ENCODE data around the gene AKT1S1.

The AKT1S1 gene

GRCh38 chr19:49878744-49879070 lies 1.6 kb upstream of the AKT1S1 start:
- peak overlapping the region; percentile 100 for H3K27ac ChIP-seq
- intact Hi-C loops (cut with DNase I; ENCODE audit: low total_unique reads), result no loop called here
- TF ChIP-seq, protein P1, sequence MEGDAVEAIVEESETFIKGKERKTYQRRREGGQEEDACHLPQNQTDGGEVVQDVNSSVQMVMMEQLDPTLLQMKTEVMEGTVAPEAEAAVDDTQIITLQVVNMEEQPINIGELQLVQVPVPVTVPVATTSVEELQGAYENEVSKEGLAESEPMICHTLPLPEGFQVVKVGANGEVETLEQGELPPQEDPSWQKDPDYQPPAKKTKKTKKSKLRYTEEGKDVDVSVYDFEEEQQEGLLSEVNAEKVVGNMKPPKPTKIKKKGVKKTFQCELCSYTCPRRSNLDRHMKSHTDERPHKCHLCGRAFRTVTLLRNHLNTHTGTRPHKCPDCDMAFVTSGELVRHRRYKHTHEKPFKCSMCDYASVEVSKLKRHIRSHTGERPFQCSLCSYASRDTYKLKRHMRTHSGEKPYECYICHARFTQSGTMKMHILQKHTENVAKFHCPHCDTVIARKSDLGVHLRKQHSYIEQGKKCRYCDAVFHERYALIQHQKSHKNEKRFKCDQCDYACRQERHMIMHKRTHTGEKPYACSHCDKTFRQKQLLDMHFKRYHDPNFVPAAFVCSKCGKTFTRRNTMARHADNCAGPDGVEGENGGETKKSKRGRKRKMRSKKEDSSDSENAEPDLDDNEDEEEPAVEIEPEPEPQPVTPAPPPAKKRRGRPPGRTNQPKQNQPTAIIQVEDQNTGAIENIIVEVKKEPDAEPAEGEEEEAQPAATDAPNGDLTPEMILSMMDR (IDR thresholded peaks at IDR 0.05), result no peak
- H3K27me3 ChIP-seq, result no peaks in the 10 kb centered on the region
- no peaks in the 10 kb centered on the region for H3K9me3 ChIP-seq
- H3K4me3 ChIP-seq, result peak overlapping the region; percentile 90 to 97
- peaks cover 0 to 32% (median 27%) of the 10 kb centered on the region in 4 donors for H3K4me1 ChIP-seq
- peaks cover 47 to 60% (median 50%) of the 10 kb centered on the region in 3 donors for H3K36me3 ChIP-seq
- DNase-seq, result no peak

GRCh38 chr19:49877879-49878743 lies 956 bp upstream of the AKT1S1 start:
- peak; percentile 99 for DNase-seq
- no peaks in the 10 kb centered on the region for H3K27me3 ChIP-seq
- H3K4me1 ChIP-seq, result peaks cover 0 to 32% (median 27%) of the 10 kb centered on the region in 4 donors
- H3K4me3 ChIP-seq, result peak overlapping the region; percentile 90 to 97
- peak overlapping the region; percentile 100 for H3K27ac ChIP-seq
- no peaks in the 10 kb centered on the region for H3K9me3 ChIP-seq
- peaks cover 41 to 58% (median 44%) of the 10 kb centered on the region in 3 donors for H3K36me3 ChIP-seq
- TF ChIP-seq, protein P1 (IDR thresholded peaks at IDR 0.05), result no peak
- intact Hi-C loops (cut with DNase I; ENCODE audit: low total_unique reads), result no loop called here

GRCh38 chr19:49876422-49877019 lies 634 bp downstream of the AKT1S1 start:
- H3K4me1 ChIP-seq, result peaks cover 0 to 32% (median 27%) of the 10 kb centered on the region in 4 donors
- H3K9me3 ChIP-seq, result no peaks in the 10 kb centered on the region
- no peaks in the 10 kb centered on the region for H3K27me3 ChIP-seq
- peak overlapping the region; percentile 100 for H3K27ac ChIP-seq
- DNase-seq, result peak; percentile 98 to 99
- TF ChIP-seq, protein P1 (IDR thresholded peaks at IDR 0.05), result no peak
- peak overlapping the region; percentile 90 to 97 for H3K4me3 ChIP-seq
- peaks cover 25 to 57% (median 29%) of the 10 kb centered on the region in 3 donors for H3K36me3 ChIP-seq
- intact Hi-C loops (cut with DNase I; ENCODE audit: low total_unique reads), result no loop called here

DNA sequence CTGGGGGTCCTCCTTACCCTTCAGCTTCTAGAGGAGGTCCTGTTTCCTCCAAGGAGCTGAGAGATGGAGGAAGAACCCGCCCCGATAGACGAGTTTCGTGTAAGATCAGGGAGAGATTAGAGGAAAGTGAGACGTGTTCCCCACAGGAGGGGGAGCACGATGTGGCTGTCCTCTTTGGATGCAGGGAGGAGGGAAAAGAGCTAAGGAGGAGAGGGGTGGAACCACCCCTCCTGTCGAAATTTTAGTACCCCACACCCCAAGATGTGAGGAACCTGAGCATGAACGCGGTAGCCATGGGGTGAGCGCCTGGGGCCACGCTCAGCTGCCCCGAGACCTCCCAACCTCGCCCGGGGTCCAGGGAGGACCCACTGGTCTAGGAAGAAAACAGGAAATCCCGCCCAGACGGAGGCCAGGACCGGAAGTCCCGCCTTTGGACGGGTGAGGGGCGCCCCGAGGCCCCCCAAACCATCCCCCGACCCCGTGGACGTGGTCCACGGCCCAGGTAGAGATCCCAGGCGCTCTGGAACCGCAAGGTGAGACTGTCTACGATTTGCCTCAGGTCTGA lies 1.2 kb downstream of the AKT1S1 start:
- TF ChIP-seq, protein P1 (IDR thresholded peaks at IDR 0.05), result no peak
- H3K4me3 ChIP-seq, result peak overlapping the region; percentile 90 to 97
- intact Hi-C loops (cut with DNase I; ENCODE audit: low total_unique reads), result no loop called here
- peaks cover 0 to 32% (median 27%) of the 10 kb centered on the region in 4 donors for H3K4me1 ChIP-seq
- H3K27me3 ChIP-seq, result no peaks in the 10 kb centered on the region
- DNase-seq, result peak; percentile 63 to 86
- H3K36me3 ChIP-seq, result peaks cover 20 to 57% (median 28%) of the 10 kb centered on the region in 3 donors
- peak overlapping the region; percentile 100 for H3K27ac ChIP-seq
- no peaks in the 10 kb centered on the region for H3K9me3 ChIP-seq

- H3K9me3 ChIP-seq, result no peaks in the 10 kb centered on the region
- TF ChIP-seq, protein P1 (IDR thresholded peaks at IDR 0.05), result no peak
- H3K36me3 ChIP-seq, result peaks cover 12 to 52% (median 20%) of the 10 kb centered on the region in 3 donors
- H3K27me3 ChIP-seq, result no peaks in the 10 kb centered on the region
- H3K4me3 ChIP-seq, result peak overlapping the region; percentile 90 to 97
- DNase-seq, result no peak
- H3K4me1 ChIP-seq, result peaks cover 0 to 39% (median 32%) of the 10 kb centered on the region in 4 donors
- peak overlapping the region; percentile 100 for H3K27ac ChIP-seq
- intact Hi-C loops (cut with DNase I; ENCODE audit: low total_unique reads), result no loop called here
These were observed 2.0 kb downstream of the AKT1S1 start for GRCh38 chr19:49875177-49875576.

Data from tibial artery (tissue), 4 donors.